Left lung (tissue), 10 donors: ENCODE results near the gene PRSS12. TPM values are rescaled to one million over a fixed set of nuclear protein-coding genes. Genes with fewer than 3 reads are reported as not detected.

Source experiments
- ATAC-seq: fragments of 200-7000 bp; cut with Tn5 transposase; one replicate; pipeline ENCODE4 v1.9.1; 2020; ENCODE audit warnings: moderate library complexity
- DNase-seq, 4 donors: peaks; one replicate each; pipeline ENCODE4 v3.0.0-alpha.2; 2013 to 2020
- H3K27ac ChIP-seq, 2 donors: fragments of 200-600 bp; sonication (generic) in 1 of 2; one replicate each; pipeline versions ENCODE4 v1.5.0 to v1.8.0; 2020 to 2021
- H3K27me3 ChIP-seq, 2 donors: fragments of 200-600 bp; sonication (generic) in 1 of 2; one replicate each; pipeline versions ENCODE4 v1.5.0 to v1.8.0; 2020 to 2021
- H3K36me3 ChIP-seq, 2 donors: fragments of 200-600 bp; sonication (generic) in 1 of 2; one replicate each; pipeline versions ENCODE4 v1.5.0 to v1.8.0; 2020 to 2021
- H3K4me1 ChIP-seq, 2 donors: fragments of 200-600 bp; one replicate each; pipeline ENCODE4 v1.8.0; 2021
- H3K4me3 ChIP-seq, 2 donors: fragments of 200-600 bp; sonication (generic) in 1 of 2; one replicate each; pipeline versions ENCODE4 v1.5.0 to v1.8.0; 2020 to 2021; ENCODE audit warnings: mild to moderate bottlenecking in 1 of 2
- H3K9me3 ChIP-seq, 2 donors: fragments of 200-600 bp; sonication (generic) in 1 of 2; one replicate each; pipeline versions ENCODE4 v1.5.0 to v1.8.0; 2020 to 2021
- intact Hi-C, 2 donors: fragments of 100-400 bp; cut with DNase I; formaldehyde crosslinking; loops; one replicate each; pipeline versions ENCODE4 v1.11.2 to v1.14.2; 2022
- polyA plus RNA-seq, 6 donors: library from polyadenylated mRNA; unstranded; fragments of 120-200 nt; gene quantifications; one replicate each; pipeline ENCODE4 v1.2.1, GENCODE V29; 2013; ENCODE audit not compliant: insufficient read length in 6 of 6
- total RNA-seq, 2 donors: library from RNA; stranded (reverse); fragmentation: NEBNext Ultra II Directional; extraction: Animal tissue kit (Norgen Biotek cat#: 25700); gene quantifications; one replicate each; pipeline ENCODE4 v1.2.1, GENCODE V29; 2021
- TF ChIP-seq, protein P1 (sequence below), 2 donors: fragments of 200-600 bp; sonication (generic) in 1 of 2; IDR thresholded peaks; one replicate each; pipeline versions ENCODE4 v1.5.0 to v1.8.0; 2021; ENCODE audit warnings: antibody characterized with exemption in 2 of 2
- donor health status: DM: no; HTN: yes; CAD: no.
- donor health status: DM: no; HTN: no; CAD: no.

Gene PRSS12
- total and polyA plus RNA-seq, 8 donors: 3.8 to 49.8 (median 38.8) TPM

DNA sequence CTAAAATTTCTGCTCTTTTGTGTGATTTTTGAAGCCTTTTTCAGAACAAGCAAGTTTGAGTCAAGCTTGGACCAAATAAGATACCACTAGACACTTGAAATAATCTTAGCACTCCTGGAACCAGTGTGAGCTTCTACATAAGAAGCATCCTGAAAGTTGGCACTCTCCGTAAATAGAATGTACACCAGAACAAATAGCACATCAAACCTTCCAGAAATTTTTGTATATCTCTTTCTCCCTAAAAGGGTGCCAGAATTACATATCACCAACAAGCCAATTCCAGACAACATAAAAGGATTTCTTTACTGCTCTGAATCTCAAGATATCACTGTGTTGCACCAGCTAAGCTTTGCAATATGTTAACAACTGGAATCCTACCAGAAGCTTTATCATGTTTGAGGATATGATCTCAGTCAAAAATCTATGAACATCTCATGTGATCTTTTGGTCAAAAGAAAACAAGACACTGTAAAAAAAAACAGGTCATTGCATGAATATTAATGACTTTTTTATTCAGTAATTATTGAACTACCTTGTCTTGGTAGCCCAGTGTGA is 117.2 kb downstream of the PRSS12 start:
- H3K27me3 ChIP-seq: no peaks in the 10 kb centered on the region
- H3K27ac ChIP-seq: no peak overlapping the region
- TF ChIP-seq, protein P1, sequence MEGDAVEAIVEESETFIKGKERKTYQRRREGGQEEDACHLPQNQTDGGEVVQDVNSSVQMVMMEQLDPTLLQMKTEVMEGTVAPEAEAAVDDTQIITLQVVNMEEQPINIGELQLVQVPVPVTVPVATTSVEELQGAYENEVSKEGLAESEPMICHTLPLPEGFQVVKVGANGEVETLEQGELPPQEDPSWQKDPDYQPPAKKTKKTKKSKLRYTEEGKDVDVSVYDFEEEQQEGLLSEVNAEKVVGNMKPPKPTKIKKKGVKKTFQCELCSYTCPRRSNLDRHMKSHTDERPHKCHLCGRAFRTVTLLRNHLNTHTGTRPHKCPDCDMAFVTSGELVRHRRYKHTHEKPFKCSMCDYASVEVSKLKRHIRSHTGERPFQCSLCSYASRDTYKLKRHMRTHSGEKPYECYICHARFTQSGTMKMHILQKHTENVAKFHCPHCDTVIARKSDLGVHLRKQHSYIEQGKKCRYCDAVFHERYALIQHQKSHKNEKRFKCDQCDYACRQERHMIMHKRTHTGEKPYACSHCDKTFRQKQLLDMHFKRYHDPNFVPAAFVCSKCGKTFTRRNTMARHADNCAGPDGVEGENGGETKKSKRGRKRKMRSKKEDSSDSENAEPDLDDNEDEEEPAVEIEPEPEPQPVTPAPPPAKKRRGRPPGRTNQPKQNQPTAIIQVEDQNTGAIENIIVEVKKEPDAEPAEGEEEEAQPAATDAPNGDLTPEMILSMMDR (IDR thresholded peaks at IDR 0.05): no peak
- no peaks in the 10 kb centered on the region for H3K36me3 ChIP-seq
- ATAC-seq (no peak), DNase-seq (no peak)
- no peaks in the 10 kb centered on the region for H3K4me1 ChIP-seq
- no peak overlapping the region for H3K4me3 ChIP-seq
- no peaks in the 10 kb centered on the region for H3K9me3 ChIP-seq
- intact Hi-C loops: no loop called here
